COLO829 (cell line): ENCODE data around the gene ZSCAN5A.
"Not testable (repeated sequence)": the region's sequence is repeated elsewhere in the genome, so short reads cannot be mapped to it uniquely, and the experiment has no call there.

ENCODE experiments used
- DNase-seq: peaks from one replicate; pipeline ENCODE4 v3.0.0; 2012; ENCODE audit warnings: low spot score

The ZSCAN5A gene

GRCh38 chr19:56207581-56207980, 107.1 kb downstream of the ZSCAN5A start:
- not testable (repeated sequence) for DNase-seq

GRCh38 chr19:56201973-56202372, 112.7 kb downstream of the ZSCAN5A start, which contains the start of gene ZSCAN5C:
Gene ZSCAN5C, plus strand, starts transcription at chr19:56202273. Its CDS starts 3,641 bp downstream, at chr19:56205914.
- DNase-seq = no peak

GRCh38 chr19:56199687-56200086, 115.0 kb downstream of the ZSCAN5A start:
- DNase-seq = no peak

DNA sequence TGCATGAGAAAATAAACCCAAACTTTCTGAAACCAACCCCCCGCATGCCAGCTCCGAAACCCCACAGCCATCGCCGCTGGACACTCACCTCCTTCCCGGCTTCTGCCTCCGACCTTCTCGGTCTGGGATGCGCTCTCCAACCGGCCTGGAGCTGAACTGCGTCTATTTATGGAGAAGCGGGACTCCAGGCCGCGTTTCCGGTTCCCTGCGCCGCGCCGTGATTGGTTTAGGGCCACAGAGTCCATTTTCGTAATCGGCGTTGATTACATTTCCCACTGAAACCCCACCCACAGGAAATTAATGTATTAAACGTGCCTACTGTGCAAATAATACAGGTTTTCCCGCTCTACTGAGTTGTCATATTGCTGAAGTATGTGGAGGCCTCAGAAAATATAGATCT, 117.0 kb downstream of the ZSCAN5A start, which contains the start of gene ZSCAN5B:
TSS of gene ZSCAN5B (minus strand) at position 138 of the 400 bp plus-strand sequence. CDS start 4,731 bp downstream, outside the sequence.
- DNase-seq = not testable (repeated sequence)

DNA sequence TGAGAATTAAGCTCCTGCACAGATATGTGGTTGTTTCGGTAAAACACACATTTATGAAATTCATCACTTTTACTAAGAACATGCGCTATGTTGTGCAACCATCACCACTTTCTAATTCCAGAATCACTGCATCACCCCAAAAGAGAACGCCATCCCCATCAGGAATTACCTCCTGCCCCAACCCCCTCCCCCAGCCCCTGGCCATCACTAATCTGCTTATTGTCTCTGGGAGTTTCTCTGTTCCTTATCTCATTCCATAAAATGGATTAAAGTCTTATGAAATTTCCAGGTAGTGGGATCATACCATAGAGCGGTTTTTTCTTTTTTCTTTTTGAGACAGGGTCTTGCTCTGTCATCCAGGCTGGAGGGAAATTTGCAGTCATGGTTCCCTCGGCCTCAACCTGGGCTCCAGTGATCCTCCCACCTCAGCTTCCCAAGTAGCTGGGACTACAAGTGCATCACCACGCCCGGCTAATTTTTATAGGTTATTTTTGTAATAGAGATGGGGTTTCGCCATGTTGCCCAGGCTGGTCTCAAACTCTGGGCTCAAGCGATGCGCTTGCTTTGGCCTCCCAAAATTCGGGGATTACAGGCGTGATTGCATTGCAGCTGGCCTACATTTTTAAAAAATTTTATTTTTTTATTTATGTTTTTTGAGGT, 120.5 kb downstream of the ZSCAN5A start:
- DNase-seq = no peak

DNA sequence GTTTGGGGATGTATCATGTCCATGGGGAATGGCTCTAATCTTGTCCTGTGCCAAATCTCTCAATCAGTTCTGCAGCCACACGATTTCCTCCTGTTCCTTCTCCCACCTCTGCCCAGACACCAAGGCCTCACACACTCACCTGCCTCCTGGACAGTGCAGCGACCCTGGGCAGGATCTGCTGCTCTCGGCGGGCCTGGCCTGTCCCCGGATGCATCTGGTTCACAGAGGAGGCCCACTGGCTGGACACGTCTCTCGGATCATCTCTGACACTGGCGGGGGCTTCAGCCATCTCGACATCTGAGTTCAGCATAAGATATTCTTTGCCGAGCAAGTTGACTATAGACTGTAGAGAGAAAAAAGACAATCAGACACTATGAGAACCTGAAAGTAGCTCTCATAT, 122.9 kb downstream of the ZSCAN5A start:
- DNase-seq = no peak

DNA sequence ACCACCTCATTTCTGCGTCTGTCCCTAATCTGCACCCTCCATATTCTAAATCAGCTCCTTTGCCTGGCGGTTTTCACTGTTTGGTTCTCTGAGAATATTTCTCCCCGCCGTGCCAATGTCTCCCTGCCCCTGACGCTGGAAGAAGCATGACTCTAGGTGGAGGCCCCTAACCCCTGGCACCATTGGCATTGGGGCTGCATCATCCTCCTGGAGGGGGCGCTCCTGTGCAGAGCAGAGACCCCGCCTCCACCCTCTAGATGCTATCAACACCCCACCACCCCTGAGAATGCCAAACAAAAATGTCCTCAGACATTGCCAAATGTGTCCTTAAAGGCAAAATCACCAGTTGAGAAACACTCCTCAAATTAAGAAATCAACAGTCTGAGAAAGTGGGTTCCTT, 123.5 kb downstream of the ZSCAN5A start:
- no peak for DNase-seq

GRCh38 chr19:56189785-56190184, 124.9 kb downstream of the ZSCAN5A start:
- DNase-seq = no peak

GRCh38 chr19:56177564-56178243, 136.9 kb downstream of the ZSCAN5A start:
- no peak for DNase-seq

GRCh38 chr19:56176881-56177280, 137.8 kb downstream of the ZSCAN5A start:
- DNase-seq = no peak

DNA sequence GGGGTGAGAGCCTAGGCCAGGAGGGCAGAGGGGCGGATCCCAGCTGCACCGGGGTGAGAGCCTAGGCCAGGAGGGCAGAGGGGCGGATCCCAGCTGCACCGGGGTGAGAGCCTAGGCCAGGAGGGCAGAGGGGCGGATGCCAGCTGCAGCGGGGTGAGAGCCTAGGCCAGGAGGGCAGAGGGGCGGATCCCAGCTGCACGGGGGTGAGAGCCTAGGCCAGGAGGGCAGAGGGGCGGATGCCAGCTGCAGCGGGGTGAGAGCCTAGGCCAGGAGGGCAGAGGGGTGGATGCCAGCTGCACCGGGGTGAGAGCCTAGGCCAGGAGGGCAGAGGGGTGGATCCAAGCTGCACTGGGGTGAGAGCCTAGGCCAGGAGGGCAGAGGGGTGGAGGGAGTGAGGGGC, 138.3 kb downstream of the ZSCAN5A start:
- not testable (repeated sequence) for DNase-seq

DNA sequence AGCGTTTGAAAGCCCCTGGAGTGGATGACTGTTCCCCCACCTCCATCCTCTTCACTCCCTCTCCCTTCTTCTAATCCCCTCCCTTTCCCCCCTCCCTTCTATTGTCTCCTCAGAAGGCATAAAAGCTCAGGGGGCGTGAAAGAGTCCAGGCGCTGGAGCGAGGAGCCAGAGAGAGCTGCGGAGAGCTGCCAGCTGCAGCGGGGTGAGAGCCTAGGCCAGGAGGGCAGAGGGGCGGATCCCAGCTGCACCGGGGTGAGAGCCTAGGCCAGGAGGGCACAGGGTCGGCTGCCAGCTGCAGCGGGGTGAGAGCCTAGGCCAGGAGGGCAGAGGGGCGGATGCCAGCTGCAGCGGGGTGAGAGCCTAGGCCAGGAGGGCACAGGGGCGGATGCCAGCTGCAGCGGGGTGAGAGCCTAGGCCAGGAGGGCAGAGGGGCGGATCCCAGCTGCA, 138.8 kb downstream of the ZSCAN5A start, which contains the start of gene GALP:
TSS of gene GALP (plus strand) at position 148 of the 447 bp plus-strand sequence. CDS start 1,101 bp downstream, outside the sequence.
- not testable (repeated sequence) for DNase-seq

DNA sequence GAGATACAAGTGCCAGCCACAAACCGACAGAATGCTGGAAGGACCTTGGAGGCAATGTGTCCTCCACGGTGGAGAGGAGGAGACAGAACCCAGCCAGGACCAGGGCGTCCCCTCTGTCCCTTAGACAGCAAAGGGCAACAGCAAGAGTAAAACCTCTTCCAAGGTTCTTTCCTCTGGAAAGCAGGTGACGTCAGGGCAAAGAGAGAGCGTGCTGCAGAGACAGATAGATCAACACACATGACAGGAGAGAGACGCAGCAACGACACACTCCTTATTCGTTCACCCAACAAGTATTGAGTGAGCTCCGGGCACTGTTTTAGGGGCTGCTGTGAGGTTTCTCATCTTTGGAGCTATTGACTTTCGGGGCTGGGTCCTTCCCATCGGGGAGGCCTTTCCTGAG, 140.1 kb downstream of the ZSCAN5A start:
- DNase-seq = no peak

GRCh38 chr19:56174086-56174485, 140.6 kb downstream of the ZSCAN5A start:
- DNase-seq = no peak
